ENCODE data around the gene DAZAP1. TPM values are rescaled to one million over a fixed set of nuclear protein-coding genes. Genes with fewer than 3 reads are reported as not detected.
"Not testable (repeated sequence)": the region's sequence is repeated elsewhere in the genome, so short reads cannot be mapped to it uniquely, and the experiment has no call there.

DAZAP1 gene
- total RNA-seq, 1 experiment from 2014 or later = 177 TPM

- no peak overlapping the region for H3K4me3 ChIP-seq (ENCODE audit: low read length)
- peaks cover 20% of the 10 kb centered on the region for H3K4me1 ChIP-seq (ENCODE audit: insufficient read depth, low read length)
- no peak overlapping the region for H3K4me2 ChIP-seq (ENCODE audit: low read length)
- H3K27ac ChIP-seq (ENCODE audit: low read length) = no peak overlapping the region
- H3F3A ChIP-seq (ENCODE audit: low read length, unreplicated experiment) = peaks cover 7% of the 10 kb centered on the region
- ChIA-PET CTCF (no interaction called here), POLR2A (ENCODE audit: unreplicated experiment) (no interaction called here)
- no peaks in the 10 kb centered on the region for H3K9me2 ChIP-seq (replicated peaks; ENCODE audit: low read length)
- H3K36me3 ChIP-seq (ENCODE audit: low read depth, low read length) = peaks cover 29% of the 10 kb centered on the region; the same call in 1 of the 2 replicates
- no peaks in the 10 kb centered on the region for H3K27me3 ChIP-seq (ENCODE audit: low read length)
- H4K20me1 ChIP-seq (ENCODE audit: low read length) = peaks cover 24% of the 10 kb centered on the region; the same call in 1 of the 2 replicates
- intact Hi-C loops (cut with micrococcal nuclease) = no loop called here
- ATAC-seq (no peak), DNase-seq (no peak)
- H3K79me2 ChIP-seq (ENCODE audit: low read length) = peaks cover 73% of the 10 kb centered on the region
- BruUV-seq (replicated peaks) = no TSS peak
- H3K9me3 ChIP-seq (ENCODE audit: low read length) = no peaks in the 10 kb centered on the region
- no peak overlapping the region for H2AFZ ChIP-seq (ENCODE audit: low read length)
- TF ChIP-seq CTCF (conservative IDR thresholded peaks at IDR 0.05; ENCODE audit: low read depth, low read length) = no peak
- TF ChIP-seq EZH2phosphoT487 (IDR thresholded peaks at IDR 0.05; ENCODE audit: borderline replicate concordance, low read length) = no peak
- H3K9ac ChIP-seq (ENCODE audit: low read length) = no peak overlapping the region
These were observed 10.5 kb downstream of the DAZAP1 start for GRCh38 chr19:1417681-1418495.

DNA sequence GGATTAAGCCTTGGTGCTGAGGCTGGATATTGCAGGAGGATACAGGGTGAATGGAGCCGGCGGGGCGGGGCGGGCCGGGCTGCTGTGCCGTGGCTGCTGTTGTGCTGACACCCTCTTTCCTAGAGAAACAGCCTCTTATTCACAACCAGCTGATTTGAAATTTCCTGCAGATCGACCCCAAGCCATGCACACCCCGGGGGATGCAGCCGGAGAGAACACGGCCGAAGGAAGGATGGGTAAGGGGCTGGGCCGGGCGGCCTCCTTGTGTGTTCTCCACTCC lies 11.1 kb downstream of the DAZAP1 start:
- CTCF ChIA-PET = no interaction called here
- Histone ChIP-seq H3K79me2 (ENCODE audit: low read length) (peaks cover 71% of the 10 kb centered on the region), H3K9me2 (replicated peaks; ENCODE audit: low read length) (no peaks in the 10 kb centered on the region), H3F3A (ENCODE audit: low read length, unreplicated experiment) (peaks cover 7% of the 10 kb centered on the region), H3K27ac (ENCODE audit: low read length) (no peak overlapping the region), H4K20me1 (ENCODE audit: low read length) (peaks cover 24% of the 10 kb centered on the region; the same call in 1 of the 2 replicates), H2AFZ (ENCODE audit: low read length) (no peak overlapping the region), H3K4me3 (ENCODE audit: low read length) (no peak overlapping the region), H3K4me1 (ENCODE audit: insufficient read depth, low read length) (peaks cover 20% of the 10 kb centered on the region), H3K9me3 (ENCODE audit: low read length) (no peaks in the 10 kb centered on the region), H3K36me3 (ENCODE audit: low read depth, low read length) (peaks cover 29% of the 10 kb centered on the region; the same call in 1 of the 2 replicates), H3K27me3 (ENCODE audit: low read length) (no peaks in the 10 kb centered on the region), H3K4me2 (ENCODE audit: low read length) (no peak overlapping the region), H3K9ac (ENCODE audit: low read length) (no peak overlapping the region)
- ATAC-seq (no peak), DNase-seq (no peak)
- POLR2A ChIA-PET (ENCODE audit: unreplicated experiment) = no interaction called here
- BruUV-seq (replicated peaks) = no TSS peak
- intact Hi-C loops (cut with micrococcal nuclease) = no loop called here
- no peak for TF ChIP-seq CTCF (conservative IDR thresholded peaks at IDR 0.05; ENCODE audit: low read depth, low read length)
- no peak for TF ChIP-seq EZH2 (IDR thresholded peaks at IDR 0.05; ENCODE audit: low read length, unreplicated experiment)
- no peak for TF ChIP-seq EZH2phosphoT487 (IDR thresholded peaks at IDR 0.05; ENCODE audit: borderline replicate concordance, low read length)

DNA sequence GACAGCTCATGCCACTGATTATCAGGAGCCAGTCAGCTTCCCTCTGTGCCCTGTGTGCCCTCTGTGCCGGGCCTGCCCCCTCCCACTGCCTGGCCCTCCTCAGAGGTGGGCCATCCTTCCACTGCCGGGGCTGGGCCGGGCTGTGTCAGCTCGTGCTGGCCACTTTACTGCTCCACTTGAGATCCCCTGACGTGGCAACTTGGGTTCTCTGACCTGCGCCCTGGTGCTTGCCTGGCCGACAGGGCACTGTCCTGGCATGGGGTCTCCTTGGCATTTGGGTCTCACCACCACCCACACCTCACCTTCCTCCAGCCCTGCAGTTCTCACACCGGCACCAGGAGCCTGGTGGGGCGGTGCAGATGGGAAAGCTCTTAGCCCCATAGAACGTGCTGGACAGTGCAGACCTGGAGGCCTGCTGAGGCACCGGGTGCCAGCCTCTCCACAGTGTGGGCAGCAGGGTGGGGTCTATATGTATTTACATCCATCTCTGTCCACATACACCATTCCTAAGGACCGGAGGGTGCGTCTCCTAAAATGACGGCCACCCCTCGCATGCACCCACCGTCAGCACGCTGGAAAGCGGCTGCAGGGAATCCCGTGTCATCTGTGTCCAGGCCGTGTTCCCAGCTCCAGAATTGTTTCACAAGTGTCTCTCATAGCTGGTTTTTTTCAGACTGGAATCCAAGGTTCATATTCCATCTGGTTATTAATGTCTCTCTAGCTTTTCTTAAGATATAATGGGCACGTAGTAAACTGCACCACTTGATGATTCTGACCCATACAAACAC lies 11.8 kb downstream of the DAZAP1 start:
- Histone ChIP-seq H3K27ac (ENCODE audit: low read length) (no peak overlapping the region), H2AFZ (ENCODE audit: low read length) (no peak overlapping the region), H3K4me1 (ENCODE audit: insufficient read depth, low read length) (peaks cover 20% of the 10 kb centered on the region), H3K9me2 (replicated peaks; ENCODE audit: low read length) (no peaks in the 10 kb centered on the region), H3K4me3 (ENCODE audit: low read length) (no peak overlapping the region), H3K9ac (ENCODE audit: low read length) (no peak overlapping the region), H3K27me3 (ENCODE audit: low read length) (no peaks in the 10 kb centered on the region), H3K79me2 (ENCODE audit: low read length) (peaks cover 66% of the 10 kb centered on the region), H4K20me1 (ENCODE audit: low read length) (peaks cover 24% of the 10 kb centered on the region; the same call in 1 of the 2 replicates), H3K36me3 (ENCODE audit: low read depth, low read length) (peaks cover 29% of the 10 kb centered on the region; the same call in 1 of the 2 replicates), H3K9me3 (ENCODE audit: low read length) (no peaks in the 10 kb centered on the region), H3F3A (ENCODE audit: low read length, unreplicated experiment) (peaks cover 7% of the 10 kb centered on the region), H3K4me2 (ENCODE audit: low read length) (no peak overlapping the region)
- intact Hi-C loops (cut with micrococcal nuclease) = no loop called here
- TF ChIP-seq CTCF (conservative IDR thresholded peaks at IDR 0.05; ENCODE audit: low read depth, low read length) = no peak
- no peak for TF ChIP-seq EZH2phosphoT487 (IDR thresholded peaks at IDR 0.05; ENCODE audit: borderline replicate concordance, low read length)
- no peak for TF ChIP-seq EZH2 (IDR thresholded peaks at IDR 0.05; ENCODE audit: low read length, unreplicated experiment)
- DNase-seq (no peak), ATAC-seq (no peak)
- POLR2A ChIA-PET (ENCODE audit: unreplicated experiment) = no interaction called here
- no TSS peak for BruUV-seq (replicated peaks)
- CTCF ChIA-PET = no interaction called here

GRCh38 chr19:1420085-1420484 lies 12.7 kb downstream of the DAZAP1 start:
- H3K27ac ChIP-seq (ENCODE audit: low read length); intact Hi-C loops (cut with micrococcal nuclease); H3K27me3 ChIP-seq (ENCODE audit: low read length); H3K4me2 ChIP-seq (ENCODE audit: low read length); H3F3A ChIP-seq (ENCODE audit: low read length, unreplicated experiment); H3K4me3 ChIP-seq (ENCODE audit: low read length); ATAC-seq; POLR2A ChIA-PET (ENCODE audit: unreplicated experiment); H3K9me3 ChIP-seq (ENCODE audit: low read length); BruUV-seq (replicated peaks); H2AFZ ChIP-seq (ENCODE audit: low read length); H3K9me2 ChIP-seq (replicated peaks; ENCODE audit: low read length); DNase-seq; H3K9ac ChIP-seq (ENCODE audit: low read length); CTCF ChIA-PET: not testable (repeated sequence)
- Histone ChIP-seq H3K36me3 (ENCODE audit: low read depth, low read length) (peaks cover 30% of the 10 kb centered on the region; the same call in 1 of the 2 replicates), H3K4me1 (ENCODE audit: insufficient read depth, low read length) (peaks cover 15% of the 10 kb centered on the region), H3K79me2 (ENCODE audit: low read length) (peaks cover 57% of the 10 kb centered on the region), H4K20me1 (ENCODE audit: low read length) (peaks cover 24% of the 10 kb centered on the region; the same call in 1 of the 2 replicates)
